Activated CD4-positive, alpha-beta T cell treated with anti-CD3 and anti-CD28 coated beads, Interleukin-2, amount 50 U/mL, for 1 hour (primary cell): ENCODE measurements around the gene GAST.
"Not testable (repeated sequence)": the region's sequence is repeated elsewhere in the genome, so short reads cannot be mapped to it uniquely, and the experiment has no call there.

Source experiments
- DNase-seq: peaks from one replicate; pipeline ENCODE4 v3.0.0-alpha.2; 2020

Gene GAST, protein sequence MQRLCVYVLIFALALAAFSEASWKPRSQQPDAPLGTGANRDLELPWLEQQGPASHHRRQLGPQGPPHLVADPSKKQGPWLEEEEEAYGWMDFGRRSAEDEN

GRCh38 chr17:41711669-41712400 lies at the start of gene GAST:
Gene GAST, plus strand, starts transcription at chr17:41712331. Its CDS starts 3,106 bp downstream, at chr17:41715437.
- DNase-seq: no peak

DNA sequence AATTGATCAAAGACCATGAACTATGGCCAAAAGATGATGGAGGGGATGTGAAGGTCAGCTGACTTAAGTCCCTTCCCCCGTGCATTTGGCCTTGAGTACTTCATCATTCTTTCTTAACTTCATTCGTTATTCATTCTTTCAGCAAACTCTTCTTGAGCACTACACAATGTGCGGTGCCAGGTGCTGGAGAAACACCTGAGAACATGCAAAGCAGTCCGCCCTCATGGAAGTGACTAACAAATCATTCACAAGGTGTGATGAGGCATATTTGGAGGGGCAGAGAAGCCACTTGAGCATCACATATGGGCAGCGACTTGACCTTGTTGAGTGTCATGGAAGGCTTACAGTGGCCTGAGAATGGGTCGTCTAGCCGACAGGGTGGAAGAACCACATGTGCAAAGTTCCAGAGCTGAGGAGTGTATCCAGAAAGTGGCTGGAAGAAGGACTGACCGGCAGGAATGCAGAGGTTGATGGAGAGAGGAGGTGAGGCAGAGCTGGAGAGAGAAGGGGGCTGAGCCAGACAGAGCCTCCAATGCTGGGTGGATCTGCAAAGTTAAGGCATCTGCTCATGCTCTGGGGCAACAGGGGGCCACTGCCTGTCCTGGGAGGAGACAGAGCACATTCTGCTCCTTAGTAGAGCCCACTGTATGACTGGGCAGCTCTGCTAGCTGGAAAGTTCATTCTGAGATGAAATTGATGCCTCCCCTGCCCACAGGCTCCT lies 48.5 kb upstream of the GAST start:
- no peak for DNase-seq

GRCh38 chr17:41664172-41664457 lies 48.0 kb upstream of the GAST start:
- no peak for DNase-seq

- DNase-seq: no peak
Measured at GRCh38 chr17:41664587-41665565, 47.3 kb upstream of the GAST start.

DNA sequence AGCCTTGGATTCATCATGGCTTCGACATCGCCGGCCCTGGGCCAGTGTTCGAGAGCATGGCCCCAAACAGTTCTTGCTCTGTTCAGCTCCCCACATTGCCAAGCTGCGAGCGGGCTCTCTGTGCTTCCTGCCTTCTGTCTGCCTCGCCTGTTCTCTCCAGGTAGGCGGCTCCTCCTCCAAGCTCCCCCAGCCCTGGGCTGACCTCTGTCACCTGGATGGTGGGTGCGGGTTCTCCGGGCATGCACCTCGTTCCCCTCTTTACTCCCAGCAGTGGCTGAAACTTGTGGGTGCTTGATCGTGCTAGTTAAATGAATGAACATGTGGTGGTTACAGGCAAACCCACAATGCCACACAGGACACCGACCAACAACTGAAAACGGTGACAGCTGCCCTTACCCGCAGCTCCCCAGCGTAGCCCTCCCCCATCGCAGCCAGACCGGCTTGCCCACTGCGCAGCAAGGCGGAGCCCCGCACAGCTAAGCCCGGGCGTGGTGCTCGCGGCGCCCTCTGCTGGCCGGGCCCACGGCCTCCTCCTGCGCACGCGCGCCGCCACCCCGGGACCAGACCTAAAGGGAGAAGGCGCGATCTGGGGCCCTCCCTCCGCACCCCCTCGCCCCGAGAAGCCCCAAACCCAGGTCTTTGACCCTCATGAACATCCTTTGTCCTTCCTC lies 46.4 kb upstream of the GAST start:
- peak; percentile 86 for DNase-seq

GRCh38 chr17:41666237-41666641 lies 45.9 kb upstream of the GAST start:
- peak; percentile 51 for DNase-seq

DNA sequence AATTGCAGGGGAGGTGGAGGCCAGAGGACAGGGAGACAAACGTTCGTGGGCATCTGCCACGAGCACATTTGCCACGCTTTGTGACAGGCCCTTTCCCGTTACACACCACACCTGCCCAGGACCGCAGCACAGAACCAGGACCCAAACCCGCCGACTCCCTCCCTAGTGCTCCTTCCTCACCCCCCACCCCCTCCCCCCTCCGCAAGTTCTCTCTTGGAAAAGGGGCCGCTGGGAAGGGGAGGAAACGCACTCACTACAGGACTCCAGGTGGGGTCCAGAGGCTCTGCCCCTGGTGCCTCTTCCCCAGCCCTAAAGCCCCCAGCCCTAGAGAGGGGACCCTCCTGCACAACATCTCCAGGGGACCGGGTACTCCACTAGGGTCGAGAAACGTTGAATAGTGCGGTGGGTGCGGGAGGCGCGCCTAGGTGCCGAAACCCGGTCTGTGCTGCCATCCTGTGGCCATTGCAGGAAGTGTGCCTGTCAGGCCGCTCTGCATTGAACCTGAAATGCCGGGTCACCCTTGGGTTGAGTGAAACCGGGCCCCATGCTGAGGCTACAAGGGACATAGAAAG lies 45.3 kb upstream of the GAST start:
- peak; percentile 88 for DNase-seq

DNA sequence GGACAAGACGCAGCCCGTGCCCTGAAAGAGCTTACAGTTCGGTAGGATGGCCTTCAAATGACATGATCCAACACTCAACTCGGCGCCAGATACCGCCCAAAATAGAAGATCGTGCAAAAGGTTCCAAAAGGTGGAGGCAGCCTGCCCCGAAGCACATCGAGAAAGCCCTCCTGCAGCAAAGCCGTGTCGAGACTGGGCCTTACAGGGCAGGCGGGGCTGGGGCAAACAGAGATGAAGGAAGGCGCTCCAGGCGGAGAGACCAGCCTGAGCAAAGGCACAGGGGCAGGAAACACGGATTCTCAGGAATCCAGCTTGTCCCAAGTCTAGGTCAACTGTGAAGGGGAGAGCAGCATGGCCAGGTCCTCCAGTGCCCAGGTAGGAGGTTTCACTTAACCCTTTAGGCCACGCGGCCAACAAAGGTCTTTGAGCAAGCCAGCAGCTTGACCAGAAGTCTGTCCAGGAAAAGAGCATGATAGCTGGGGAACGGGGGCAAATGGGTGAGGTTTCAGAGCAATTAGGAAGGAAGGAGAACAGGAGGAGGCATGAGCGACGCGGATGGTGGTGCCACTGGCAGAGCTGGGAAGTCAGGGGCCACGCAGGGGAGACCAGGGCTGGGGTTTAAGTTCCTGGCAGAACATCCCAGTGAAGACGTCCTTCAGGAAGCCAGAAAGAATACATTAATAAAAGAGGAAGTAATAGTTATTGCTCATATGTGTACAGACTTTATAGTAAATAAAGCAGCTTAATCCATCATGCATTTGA lies 44.7 kb upstream of the GAST start:
- no peak for DNase-seq

GRCh38 chr17:41672153-41672552 lies 40.0 kb upstream of the GAST start:
- no peak for DNase-seq

DNA sequence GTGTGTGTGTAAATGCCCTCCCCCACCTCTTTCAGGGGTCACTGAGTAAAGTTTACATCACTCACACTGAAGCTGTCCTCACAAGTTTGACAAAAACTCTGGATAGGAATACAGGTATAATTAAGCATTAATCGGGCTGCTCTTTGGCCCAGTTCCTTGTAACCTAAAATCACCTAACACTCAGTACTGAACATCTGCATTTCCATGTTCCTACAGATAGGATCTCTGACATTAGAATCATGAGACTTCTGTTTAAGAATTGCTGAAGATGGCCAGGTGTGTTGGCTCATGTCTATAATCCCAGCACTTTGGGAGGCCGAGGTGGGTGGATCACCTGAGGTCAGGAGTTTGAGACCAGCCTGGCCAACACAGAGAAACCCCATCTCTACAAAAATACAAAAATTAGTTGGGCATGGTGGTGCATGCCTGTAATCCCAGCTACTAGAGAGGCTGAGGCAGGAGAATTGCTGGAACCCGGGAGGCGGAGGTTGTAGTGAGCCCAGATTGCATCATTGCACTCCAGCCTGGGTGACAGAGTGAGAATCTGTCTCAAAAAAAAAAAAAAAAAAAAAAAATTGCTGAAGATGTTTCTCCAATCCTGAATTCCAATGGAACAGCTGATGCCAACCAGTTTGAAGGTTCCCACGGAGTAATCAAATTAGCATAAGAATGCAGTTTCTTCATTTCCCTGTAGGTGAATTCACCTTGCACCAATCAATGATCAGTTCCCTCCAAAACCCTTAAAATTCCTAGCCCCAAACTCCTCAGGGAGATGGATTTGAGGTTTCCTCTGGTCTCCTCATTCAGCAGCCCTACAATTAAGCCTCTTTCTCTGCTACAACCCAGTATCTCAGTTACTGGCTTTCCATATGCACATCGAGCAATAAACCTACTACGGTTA lies 36.7 kb upstream of the GAST start:
- DNase-seq: not testable (repeated sequence)

DNA sequence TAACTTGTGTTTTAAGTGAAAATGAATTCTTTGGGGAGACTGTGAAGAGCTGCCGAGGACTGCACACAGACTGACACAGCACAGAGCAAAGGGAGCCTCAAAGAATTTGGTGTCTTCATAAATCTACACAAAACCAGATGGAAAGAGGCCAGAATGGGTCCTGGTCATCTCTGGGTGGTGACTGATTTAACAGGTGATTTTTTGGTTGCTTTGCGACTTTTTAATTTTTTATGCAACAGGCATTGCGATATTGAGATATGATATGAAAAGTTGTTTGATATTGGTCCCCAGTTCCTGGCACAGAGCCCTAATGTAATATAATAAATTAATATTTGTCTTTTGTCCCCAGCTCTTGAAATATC lies 36.1 kb upstream of the GAST start:
- no peak for DNase-seq

DNA sequence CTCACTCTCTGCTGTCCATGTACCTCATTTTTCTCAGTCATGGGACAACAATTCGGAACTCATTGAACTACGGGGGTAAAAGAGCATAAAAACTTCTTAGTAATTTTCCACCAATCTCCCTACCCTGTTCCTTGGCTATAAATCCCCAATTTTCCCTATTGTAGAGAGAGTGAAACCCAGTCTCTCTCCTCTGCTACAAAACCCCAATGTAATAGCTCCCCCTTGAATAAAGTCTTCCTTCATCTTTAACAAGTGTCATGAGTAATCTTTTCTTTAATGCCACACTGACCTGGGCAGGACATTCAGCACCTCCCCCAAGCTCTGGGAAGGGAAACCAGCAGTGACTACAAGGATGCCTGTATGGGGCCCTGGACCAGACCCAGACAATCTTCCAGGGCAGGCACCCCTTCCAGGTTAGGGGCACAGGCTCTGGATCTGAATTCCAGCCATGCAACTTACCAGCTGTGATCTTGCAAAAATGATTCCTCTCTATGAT lies 33.7 kb upstream of the GAST start:
- DNase-seq: no peak

DNA sequence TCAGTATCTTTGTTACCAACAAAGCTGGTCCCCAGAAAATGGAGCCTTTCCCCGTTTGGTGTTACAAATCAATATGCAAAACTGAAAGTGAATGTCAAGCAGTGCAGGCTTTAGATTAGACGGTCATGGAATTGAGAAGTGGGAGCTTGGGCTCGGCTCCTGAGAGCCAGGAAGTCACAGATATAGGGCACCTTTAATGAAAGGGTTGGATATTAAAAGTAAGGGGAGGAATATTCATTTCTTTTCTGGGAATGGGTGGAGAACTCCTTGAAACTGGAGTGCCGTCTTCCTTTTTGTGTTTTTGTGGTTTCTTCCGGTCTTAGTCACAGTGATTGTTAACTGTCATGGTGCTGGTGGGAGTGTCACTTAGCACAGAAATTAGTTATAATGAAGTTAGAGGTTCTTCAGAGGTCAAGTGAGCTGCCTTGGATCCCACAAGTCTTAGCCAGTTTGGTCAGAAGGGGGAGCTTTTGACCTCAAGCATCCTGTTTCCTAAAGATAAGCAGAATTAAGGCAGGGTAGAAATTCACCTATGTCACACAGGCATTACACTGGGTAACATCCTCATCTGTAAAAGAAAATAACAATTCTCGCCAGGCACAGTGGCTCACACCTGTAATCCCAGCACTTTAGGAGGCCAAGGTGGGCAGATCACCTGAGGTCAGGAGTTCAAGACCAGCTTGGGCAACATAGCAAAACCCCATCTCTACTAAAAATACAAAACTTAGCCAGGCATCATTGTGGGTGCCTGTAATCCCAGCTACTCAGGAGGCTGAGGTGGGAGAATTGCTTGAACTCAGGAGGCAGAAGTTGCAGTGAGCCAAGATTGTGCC lies 33.0 kb upstream of the GAST start:
- peak; percentile 34 for DNase-seq

DNA sequence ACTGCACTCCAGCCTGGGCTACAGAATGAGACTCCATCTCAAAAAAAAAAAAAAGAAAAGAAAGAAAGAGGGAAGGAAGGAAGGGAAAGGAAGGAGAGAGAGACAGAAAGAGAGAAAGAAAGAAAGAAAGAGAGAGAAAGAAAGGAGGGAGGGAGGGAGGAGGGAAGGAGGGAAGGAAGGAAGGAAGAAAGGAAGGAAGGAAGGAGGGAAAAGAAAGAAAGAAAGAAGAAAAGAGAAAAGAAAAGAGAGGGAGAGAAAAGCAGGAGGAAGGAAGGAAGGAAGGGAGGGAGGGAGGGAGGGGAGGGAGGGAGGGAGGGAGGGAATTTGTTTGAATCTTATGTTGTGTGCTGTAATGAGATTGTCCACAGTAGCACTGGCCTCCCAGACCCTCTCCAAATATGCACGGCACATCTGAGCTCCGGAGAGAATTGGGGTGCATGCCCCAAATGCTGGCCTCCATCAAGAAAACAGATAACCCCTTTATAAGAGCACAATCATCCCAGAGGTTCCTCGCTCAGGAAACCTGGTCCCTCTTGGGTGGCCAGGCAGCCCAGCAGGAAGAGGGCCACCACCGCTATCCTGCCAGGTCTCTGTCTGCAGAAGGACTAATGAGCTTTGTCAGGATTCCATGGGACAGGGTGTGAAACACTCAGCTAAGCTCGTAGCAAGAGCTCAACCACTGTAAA lies 32.2 kb upstream of the GAST start:
- DNase-seq: no peak

DNA sequence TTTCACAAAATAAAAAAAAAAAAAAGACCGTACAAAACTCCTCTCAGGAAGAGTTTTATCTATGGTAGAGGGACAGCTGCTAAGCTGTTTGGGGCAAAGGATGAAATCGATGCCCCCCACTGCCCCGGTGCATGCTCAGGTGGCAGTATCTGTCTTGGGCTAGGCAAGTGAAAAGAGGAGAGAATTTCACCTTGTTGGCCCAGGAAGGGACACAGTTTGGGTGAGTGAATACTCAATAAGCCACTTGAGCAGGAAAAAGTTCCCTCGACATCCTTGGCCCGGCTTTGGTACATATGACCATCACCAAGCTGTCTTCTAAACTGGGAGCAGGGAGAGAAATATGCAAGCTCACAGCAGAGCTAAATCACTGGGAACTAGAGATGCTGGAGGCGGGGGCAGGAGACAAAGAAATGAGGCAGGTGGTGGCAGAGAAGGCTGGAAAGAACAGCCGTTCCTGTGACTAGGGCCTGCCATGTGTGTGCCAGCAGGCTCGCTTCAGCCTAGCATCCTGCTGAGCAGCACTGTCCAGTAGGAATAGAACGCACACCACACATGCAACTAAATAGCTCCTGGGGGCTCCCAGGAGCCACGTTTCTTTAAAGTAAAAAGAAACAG lies 31.6 kb upstream of the GAST start:
- no peak for DNase-seq

GRCh38 chr17:41681776-41682175 lies 30.4 kb upstream of the GAST start:
- no peak for DNase-seq

DNA sequence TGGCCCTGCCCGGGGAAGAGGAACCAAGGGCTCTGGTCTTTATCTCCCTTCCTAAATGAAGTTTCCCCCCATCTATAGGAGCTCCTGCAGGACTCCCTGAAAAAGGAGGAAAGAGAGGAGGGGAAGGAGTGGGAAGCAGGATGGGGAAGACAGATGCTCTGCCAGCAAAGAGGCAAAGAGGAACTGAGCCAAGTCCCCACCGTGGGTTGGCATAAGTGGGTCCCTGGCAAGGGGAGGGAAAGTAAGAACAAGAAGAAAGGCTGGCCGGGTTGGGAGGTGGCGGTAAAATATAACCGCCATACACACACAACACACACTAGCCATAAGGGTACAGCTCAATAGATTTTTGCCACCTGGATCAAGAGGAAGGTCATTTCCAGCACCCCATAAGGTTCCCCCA lies 29.5 kb upstream of the GAST start:
- no peak for DNase-seq

- DNase-seq: no peak
Measured at GRCh38 chr17:41683441-41684007, 28.6 kb upstream of the GAST start.
